Caki2 (cell line): ENCODE data around the gene IMMP1L. TPM values are rescaled to one million over a fixed set of nuclear protein-coding genes. Genes with fewer than 3 reads are reported as not detected.

Source experiments
- DNase-seq: peaks from one replicate; pipeline ENCODE4 v3.0.0-alpha.2; 2015; ENCODE audit warnings: low read depth
- in situ Hi-C: cut with HindIII; loops from 2 replicates; pipeline ENCODE4 v1.10.0; 2016; ENCODE audit warnings: low sequenced_read_pairs, low pct_unique_long_range_greater_than_20kb, mixed read lengths
- total RNA-seq: library from RNA; depleted of rRNA; stranded (reverse); fragments of >200 nt; shearing (Covaris generic); gene quantifications from 2 replicates; pipeline ENCODE4 v1.2.3, GENCODE V29; 2014; ENCODE audit warnings: low replicate concordance

IMMP1L gene
- total RNA-seq, 1 experiment from 2014 or later, result 33.9 TPM

- in situ Hi-C loops, result no loop called here
- DNase-seq, result no peak
Observed at GRCh38 chr11:31480930-31481329, 28.5 kb downstream of the IMMP1L start.

GRCh38 chr11:31479066-31479465 lies 30.4 kb downstream of the IMMP1L start:
- DNase-seq, result no peak
- in situ Hi-C loops, result no loop called here

GRCh38 chr11:31478223-31478590 lies 31.2 kb downstream of the IMMP1L start:
- DNase-seq, result no peak
- in situ Hi-C loops, result no loop called here

GRCh38 chr11:31477528-31478222 lies 31.7 kb downstream of the IMMP1L start:
- in situ Hi-C loops, result no loop called here
- no peak for DNase-seq

- no peak for DNase-seq
- in situ Hi-C loops, result no loop called here
Observed at GRCh38 chr11:31474083-31474482, 35.3 kb downstream of the IMMP1L start.

- no peak for DNase-seq
- in situ Hi-C loops, result no loop called here
Observed at GRCh38 chr11:31464436-31464835, 45.0 kb downstream of the IMMP1L start.

- no peak for DNase-seq
- in situ Hi-C loops, result no loop called here
Observed at GRCh38 chr11:31455177-31455576, 54.2 kb downstream of the IMMP1L start.

GRCh38 chr11:31450841-31451240 lies 58.6 kb downstream of the IMMP1L start:
- in situ Hi-C loops, result no loop called here
- no peak for DNase-seq

GRCh38 chr11:31449040-31449439 lies 60.4 kb downstream of the IMMP1L start:
- in situ Hi-C loops, result no loop called here

GRCh38 chr11:31445621-31446020 lies 63.8 kb downstream of the IMMP1L start:
- DNase-seq, result peak; percentile 25
- in situ Hi-C loops, result no loop called here

More at GRCh38 chr11:31449040-31449439, 60.4 kb downstream of the IMMP1L start:
- no peak for DNase-seq

GRCh38 chr11:31443802-31444201 lies 65.6 kb downstream of the IMMP1L start:
- in situ Hi-C loops, result no loop called here
- no peak for DNase-seq

- in situ Hi-C loops, result no loop called here
- no peak for DNase-seq
Observed at GRCh38 chr11:31442086-31442485, 67.3 kb downstream of the IMMP1L start.

- in situ Hi-C loops, result no loop called here
- DNase-seq, result no peak
Observed at GRCh38 chr11:31441296-31441695, 68.1 kb downstream of the IMMP1L start.

GRCh38 chr11:31437742-31438435 lies 71.5 kb downstream of the IMMP1L start:
- in situ Hi-C loops, result no loop called here

GRCh38 chr11:31433851-31434250 lies 75.6 kb downstream of the IMMP1L start:
- in situ Hi-C loops, result no loop called here
- DNase-seq, result no peak

More at GRCh38 chr11:31437742-31438435, 71.5 kb downstream of the IMMP1L start:
- no peak for DNase-seq

GRCh38 chr11:31424652-31425051 lies 84.8 kb downstream of the IMMP1L start:
- in situ Hi-C loops, result no loop called here
- DNase-seq, result no peak

- no peak for DNase-seq
- in situ Hi-C loops, result no loop called here
Observed at GRCh38 chr11:31422703-31423102, 86.7 kb downstream of the IMMP1L start.

GRCh38 chr11:31421820-31422219 lies 87.6 kb downstream of the IMMP1L start:
- DNase-seq, result no peak
- in situ Hi-C loops, result no loop called here

GRCh38 chr11:31419669-31420068 lies 89.8 kb downstream of the IMMP1L start:
- in situ Hi-C loops, result no loop called here
- no peak for DNase-seq

GRCh38 chr11:31419138-31419537 lies 90.3 kb downstream of the IMMP1L start:
- no peak for DNase-seq
- in situ Hi-C loops, result no loop called here
